Mammary microvascular endothelial cell (primary cell): Measurements from ENCODE around the gene SPAST. TPM values are rescaled to one million over a fixed set of nuclear protein-coding genes. Genes with fewer than 3 reads are reported as not detected.

Source experiments
- total RNA-seq: library from RNA; depleted of rRNA; stranded (reverse); fragments of >200 nt; gene quantifications from 2 replicates; pipeline ENCODE4 v1.2.3, GENCODE V29; 2015

The SPAST gene
- total RNA-seq: 14.3 and 18.9 TPM in 2 replicates

GRCh38 chr2:32063310-32064020 lies at the start of gene SPAST:
SPAST (plus strand) TSS chr2:32063556; CDS start chr2:32063832, 276 bp downstream.

GRCh38 chr2:32039447-32040219 lies 23.7 kb upstream of the SPAST start, which contains the start of gene DPY30:
DPY30 (minus strand) TSS chr2:32039805; CDS start chr2:32039456, 349 bp downstream.

Other genes starting within 250 kb of the SPAST start
- gene MEMO1, start 52.5 kb upstream of the SPAST start, total RNA-seq: 54.4 and 65.5 TPM in 2 replicates
- 87.8 and 95.8 TPM in 2 replicates for gene DPY30, start 23.8 kb upstream of the SPAST start, total RNA-seq
- 16.4 and 16.7 TPM in 2 replicates for gene SLC30A6, start 102.3 kb downstream of the SPAST start, total RNA-seq
- not detected in 2 replicates for gene NLRC4, start 201.3 kb downstream of the SPAST start, total RNA-seq
- gene YIPF4, start 214.3 kb downstream of the SPAST start, total RNA-seq: 13.5 and 22.4 TPM in 2 replicates